Gastrocnemius medialis (tissue), 4 donors: ENCODE measurements around the gene EPSTI1. TPM values are rescaled to one million over a fixed set of nuclear protein-coding genes. Genes with fewer than 3 reads are reported as not detected.

Experiments
- ATAC-seq, 2 donors: fragments of 150-250 bp; one replicate each; pipeline ENCODE4 v1.9.1; 2016
- DNase-seq, 2 donors: peaks; one replicate each; pipeline ENCODE4 v3.0.0-alpha.2; 2019
- H3K27ac ChIP-seq, 4 donors: fragments of 200-600 bp; sonication (generic); 1 replicate in 1 of 4; 2 replicates in 3 of 4; pipeline ENCODE4 v1.5.1; 2016 to 2018; ENCODE audit warnings: mild to moderate bottlenecking in 2 of 4, moderate library complexity in 1 of 4
- H3K27me3 ChIP-seq, 3 donors: fragments of 200-600 bp; sonication (generic) in 2 of 3; 1 replicate in 1 of 3; 2 replicates in 2 of 3; pipeline versions ENCODE4 v1.5.1 to v1.6.0; 2016 to 2019; ENCODE audit warnings: mild to moderate bottlenecking in 1 of 3, moderate library complexity in 1 of 3
- H3K36me3 ChIP-seq, 2 donors: fragments of 200-600 bp; sonication (generic) in 1 of 2; one replicate each; pipeline ENCODE4 v1.5.1; 2017 to 2018
- H3K4me1 ChIP-seq, 2 donors: fragments of 200-600 bp; sonication (generic) in 1 of 2; one replicate each; pipeline ENCODE4 v1.5.1; 2016 to 2017; ENCODE audit warnings: mild to moderate bottlenecking in 2 of 2
- H3K4me3 ChIP-seq, 4 donors: fragments of 200-600 bp; sonication (generic) in 3 of 4; 1 replicate in 1 of 4; 2 replicates in 3 of 4; pipeline ENCODE4 v1.5.1; 2016 to 2019; ENCODE audit warnings: mild to moderate bottlenecking in 2 of 4
- H3K9me3 ChIP-seq, 3 donors: fragments of 200-600 bp; sonication (generic) in 2 of 3; 1 replicate in 1 of 3; 2 replicates in 2 of 3; pipeline ENCODE4 v1.5.1; 2016 to 2019
- POLR2A ChIP-seq, 2 donors: fragments of 450-650 bp; IDR thresholded peaks; one replicate each; pipeline ENCODE4 v1.6.1; 2017; ENCODE audit warnings: antibody characterized with exemption in 2 of 2, mild to moderate bottlenecking in 2 of 2, moderate library complexity in 2 of 2
- in situ Hi-C, 4 donors: fragments of 200-750 bp; cut with MboI; loops; one replicate each; pipeline versions ENCODE4 v1.15.0 to v1.8.0; 2017; ENCODE audit warnings: low sequenced_read_pairs in 4 of 4
- intact Hi-C: fragments of 100-400 bp; cut with DNase I; formaldehyde crosslinking; loops from one replicate; pipeline ENCODE4 v1.15.1; 2023; ENCODE audit warnings: low total_unique reads
- total RNA-seq, 4 donors: library from RNA; depleted of rRNA; stranded (reverse); fragments of >200 nt; gene quantifications; one replicate each; pipeline versions ENCODE4 v1.1.0 to v1.2.3, GENCODE V29; 2016
- TF ChIP-seq, protein P1 (sequence below), 5 experiments: fragments of 450-650 bp in 3 of 5; fragments of 200-600 bp in 2 of 5; sonication (generic) in 2 of 5; IDR thresholded peaks in 4 of 5; conservative IDR thresholded peaks in 1 of 5; 1 replicate in 4 of 5; 2 replicates in 1 of 5; pipeline ENCODE4 v1.5.1; 2016 to 2019; ENCODE audit warnings: antibody characterized with exemption in 5 of 5, mild to moderate bottlenecking in 3 of 5, moderate library complexity in 3 of 5

Gene EPSTI1
- total RNA-seq, 4 donors from 2014 or later = 0.42 to 2.0 (median 0.65) TPM

DNA sequence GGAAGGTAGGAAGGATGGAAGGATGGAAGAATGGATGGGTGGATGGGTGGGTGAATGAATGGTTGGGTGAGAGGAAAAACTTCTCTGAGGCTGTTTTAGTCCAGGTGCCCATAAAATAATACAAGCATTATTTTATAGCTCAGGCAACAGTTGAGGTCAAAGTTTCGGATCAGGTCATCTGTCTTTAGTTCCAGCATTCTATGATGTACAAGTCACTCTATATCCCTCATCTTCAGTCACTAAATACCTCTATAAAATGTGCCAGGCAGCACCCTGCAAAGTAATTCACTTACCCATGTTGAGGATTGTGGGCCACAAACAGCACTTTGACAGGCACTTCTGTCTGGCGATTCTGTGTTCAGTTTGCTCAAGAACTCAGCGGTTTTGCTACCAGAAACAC, 66.0 kb downstream of the EPSTI1 start:
- no peak for DNase-seq
- Histone ChIP-seq H3K4me3 (no peak overlapping the region), H3K4me1 (peaks cover 0 to 3% of the 10 kb centered on the region in 2 donors), H3K36me3 (no peaks in the 10 kb centered on the region), H3K27ac (no peak overlapping the region), H3K27me3 (no peaks in the 10 kb centered on the region), H3K9me3 (no peaks in the 10 kb centered on the region)
- TF ChIP-seq, protein P1, sequence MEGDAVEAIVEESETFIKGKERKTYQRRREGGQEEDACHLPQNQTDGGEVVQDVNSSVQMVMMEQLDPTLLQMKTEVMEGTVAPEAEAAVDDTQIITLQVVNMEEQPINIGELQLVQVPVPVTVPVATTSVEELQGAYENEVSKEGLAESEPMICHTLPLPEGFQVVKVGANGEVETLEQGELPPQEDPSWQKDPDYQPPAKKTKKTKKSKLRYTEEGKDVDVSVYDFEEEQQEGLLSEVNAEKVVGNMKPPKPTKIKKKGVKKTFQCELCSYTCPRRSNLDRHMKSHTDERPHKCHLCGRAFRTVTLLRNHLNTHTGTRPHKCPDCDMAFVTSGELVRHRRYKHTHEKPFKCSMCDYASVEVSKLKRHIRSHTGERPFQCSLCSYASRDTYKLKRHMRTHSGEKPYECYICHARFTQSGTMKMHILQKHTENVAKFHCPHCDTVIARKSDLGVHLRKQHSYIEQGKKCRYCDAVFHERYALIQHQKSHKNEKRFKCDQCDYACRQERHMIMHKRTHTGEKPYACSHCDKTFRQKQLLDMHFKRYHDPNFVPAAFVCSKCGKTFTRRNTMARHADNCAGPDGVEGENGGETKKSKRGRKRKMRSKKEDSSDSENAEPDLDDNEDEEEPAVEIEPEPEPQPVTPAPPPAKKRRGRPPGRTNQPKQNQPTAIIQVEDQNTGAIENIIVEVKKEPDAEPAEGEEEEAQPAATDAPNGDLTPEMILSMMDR (IDR thresholded peaks at IDR 0.05 in 4 of 5, conservative IDR thresholded peaks at IDR 0.05 in 1 of 5) = no peak
- TF ChIP-seq POLR2A (IDR thresholded peaks at IDR 0.05) = no peak
- intact Hi-C loops (no loop called here), in situ Hi-C loops (no loop called here)
- ATAC-seq = no peak

DNA sequence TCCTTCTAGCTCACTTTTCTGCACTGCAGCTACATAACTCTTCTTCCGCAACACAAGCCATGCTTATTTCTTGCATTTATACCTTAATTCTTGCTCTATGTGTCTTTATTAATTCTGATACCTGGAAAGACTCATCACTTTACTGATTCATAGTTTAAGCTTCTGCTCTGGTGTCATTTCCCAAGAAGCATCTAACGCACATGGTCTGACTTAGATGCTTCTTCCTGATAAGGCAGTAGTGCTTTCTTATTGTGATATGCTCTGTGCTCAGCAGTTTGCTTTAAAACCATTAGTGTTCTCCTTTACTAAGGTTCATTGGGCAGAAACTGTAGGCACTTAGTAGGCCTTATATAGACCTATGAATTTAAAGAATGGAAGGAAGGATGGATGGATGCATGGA, 66.4 kb downstream of the EPSTI1 start:
- H3K4me1 ChIP-seq = peaks cover 0 to 3% of the 10 kb centered on the region in 2 donors
- H3K4me3 ChIP-seq = no peak overlapping the region
- DNase-seq = no peak
- H3K27ac ChIP-seq = no peak overlapping the region
- H3K9me3 ChIP-seq = no peaks in the 10 kb centered on the region
- no peaks in the 10 kb centered on the region for H3K27me3 ChIP-seq
- TF ChIP-seq POLR2A (IDR thresholded peaks at IDR 0.05) = no peak
- TF ChIP-seq, protein P1 (IDR thresholded peaks at IDR 0.05 in 4 of 5, conservative IDR thresholded peaks at IDR 0.05 in 1 of 5) = no peak
- intact Hi-C loops = no loop called here
- ATAC-seq = no peak
- in situ Hi-C loops = no loop called here
- no peaks in the 10 kb centered on the region for H3K36me3 ChIP-seq

DNA sequence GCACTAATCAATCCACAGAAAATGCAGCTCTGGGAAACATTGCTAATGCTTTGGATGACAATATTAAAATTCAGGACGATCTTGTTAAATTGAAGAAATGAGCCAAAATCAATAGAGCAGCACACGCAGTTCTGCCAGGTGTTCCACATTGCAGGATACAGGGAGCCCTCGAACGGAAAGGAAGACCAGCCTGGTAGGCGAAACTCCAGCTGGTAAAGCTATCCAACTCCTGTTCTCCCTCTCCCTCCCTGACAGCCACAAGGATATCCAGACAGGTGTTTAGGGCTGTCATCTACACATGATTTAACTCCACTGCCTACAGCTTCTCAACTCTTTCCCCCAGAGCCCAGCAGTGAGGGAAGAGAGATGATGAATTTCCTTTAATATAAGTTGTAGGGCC, 67.7 kb downstream of the EPSTI1 start:
- no peaks in the 10 kb centered on the region for H3K36me3 ChIP-seq
- in situ Hi-C loops = no loop called here
- ATAC-seq = peak in 1 of 2 donors; percentile 58

DNA sequence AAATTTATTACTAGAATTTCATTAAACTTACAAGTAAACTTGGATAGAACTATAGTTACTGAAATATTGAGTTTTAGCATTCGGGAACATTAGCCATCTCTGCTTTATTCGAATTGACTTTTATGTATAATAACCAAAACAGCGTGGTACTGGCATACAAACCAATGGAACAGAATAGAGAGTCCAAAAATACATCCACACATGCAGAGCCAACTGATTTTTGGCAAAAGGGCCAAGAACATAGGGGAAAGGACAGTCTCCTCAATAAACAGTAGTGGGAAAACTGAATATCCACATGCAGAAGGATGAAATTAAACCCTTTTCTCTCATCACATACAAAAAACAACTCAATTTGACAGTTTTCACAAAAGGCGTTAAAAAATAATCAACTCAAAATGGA, 84.3 kb downstream of the EPSTI1 start:
- ATAC-seq = no peak
- no peaks in the 10 kb centered on the region for H3K36me3 ChIP-seq
- no peaks in the 10 kb centered on the region for H3K9me3 ChIP-seq
- H3K27ac ChIP-seq = no peak overlapping the region
- TF ChIP-seq, protein P1 (IDR thresholded peaks at IDR 0.05 in 4 of 5, conservative IDR thresholded peaks at IDR 0.05 in 1 of 5) = no peak
- TF ChIP-seq POLR2A (IDR thresholded peaks at IDR 0.05) = no peak
- no peak for DNase-seq
- intact Hi-C loops (no loop called here), in situ Hi-C loops (no loop called here)
- no peaks in the 10 kb centered on the region for H3K4me1 ChIP-seq
- H3K27me3 ChIP-seq = no peaks in the 10 kb centered on the region
- H3K4me3 ChIP-seq = no peak overlapping the region

More for the DNA sequence above, 67.7 kb downstream of the EPSTI1 start:
- intact Hi-C loops = no loop called here
- Histone ChIP-seq H3K27ac (no peak overlapping the region), H3K4me1 (peaks cover 0 to 3% of the 10 kb centered on the region in 2 donors), H3K27me3 (no peaks in the 10 kb centered on the region), H3K4me3 (no peak overlapping the region), H3K9me3 (no peaks in the 10 kb centered on the region)
- DNase-seq = no peak
- no peak for TF ChIP-seq POLR2A (IDR thresholded peaks at IDR 0.05)
- TF ChIP-seq, protein P1 (IDR thresholded peaks at IDR 0.05 in 4 of 5, conservative IDR thresholded peaks at IDR 0.05 in 1 of 5) = no peak

DNA sequence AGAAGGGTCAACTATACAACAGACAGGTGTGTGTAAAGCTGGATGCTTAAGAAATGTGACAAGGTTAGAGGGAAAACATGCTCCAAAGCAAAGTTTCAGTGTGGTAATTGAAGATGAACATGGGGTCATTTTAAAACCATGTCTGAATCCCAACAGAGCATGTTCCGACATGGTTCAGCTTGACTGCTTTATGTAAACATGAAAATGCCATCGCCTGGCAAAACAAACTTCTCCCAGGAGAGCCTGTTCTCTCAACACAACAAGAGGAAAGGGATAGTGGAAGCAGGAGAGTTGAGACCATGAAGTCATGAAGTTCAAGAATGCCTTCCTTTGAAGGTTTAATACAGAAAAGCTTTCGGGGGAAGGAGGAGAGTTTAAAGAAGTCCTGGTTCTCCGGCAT, 85.8 kb downstream of the EPSTI1 start:
- Histone ChIP-seq H3K36me3 (no peaks in the 10 kb centered on the region), H3K27me3 (no peaks in the 10 kb centered on the region), H3K9me3 (no peaks in the 10 kb centered on the region), H3K4me1 (no peaks in the 10 kb centered on the region), H3K4me3 (no peak overlapping the region), H3K27ac (no peak overlapping the region)
- DNase-seq (no peak), ATAC-seq (no peak)
- intact Hi-C loops = no loop called here
- TF ChIP-seq POLR2A (IDR thresholded peaks at IDR 0.05) = no peak
- TF ChIP-seq, protein P1 (IDR thresholded peaks at IDR 0.05 in 4 of 5, conservative IDR thresholded peaks at IDR 0.05 in 1 of 5) = no peak
- in situ Hi-C loops = no loop called here
